HEK293 (cell line): ENCODE results near the gene FAM236D.
"Not testable (repeated sequence)": the region's sequence is repeated elsewhere in the genome, so short reads cannot be mapped to it uniquely, and the experiment has no call there.

Source experiments
- CTCF ChIA-PET: fragments of 350-600 bp; formaldehyde crosslinking; extraction: SDS; loops from one replicate; lab custom pipeline; 2021; ENCODE audit warnings: antibody characterized with exemption; lab: Yijun Ruan, JAX
- POLR2A ChIA-PET: fragments of 300-600 bp; formaldehyde crosslinking; extraction: SDS; loops from one replicate; lab custom pipeline; 2020; ENCODE audit warnings: antibody characterized with exemption, inconsistent platforms; lab: Yijun Ruan, JAX
- H3K27ac ChIP-seq: fragments of 200-500 bp; sonication (Bioruptor generic); 2 replicates; pipeline ENCODE4 v1.5.1; 2014; ENCODE audit warnings: low read depth, low read length, control low read depth, inconsistent platforms; ENCODE audit errors: extremely low read depth
- H3K36me3 ChIP-seq, 2 experiments: fragments of 200-500 bp in 1 of 2; sonication (Bioruptor generic) in 1 of 2; 1 replicate in 1 of 2; 2 replicates in 1 of 2; pipeline ENCODE4 v1.5.1; 2014 to 2017; ENCODE audit warnings: inconsistent platforms in 2 of 2, low read length in 2 of 2; ENCODE audit not compliant: control insufficient read depth in 2 of 2, insufficient read depth in 1 of 2
- H3K4me1 ChIP-seq: fragments of 200-500 bp; sonication (Bioruptor generic); 2 replicates; pipeline ENCODE4 v1.5.1; 2014; ENCODE audit warnings: mild to moderate bottlenecking, low read length, inconsistent platforms; ENCODE audit not compliant: control insufficient read depth, insufficient read depth
- H3K4me3 ChIP-seq: 2 replicates; pipeline ENCODE4 v1.5.1; 2011; ENCODE audit warnings: low read depth, mild to moderate bottlenecking, control low read depth, low read length, moderate library complexity
- H3K9me3 ChIP-seq: fragments of 200-500 bp; sonication (Bioruptor generic); 2 replicates; pipeline ENCODE4 v1.5.1; 2014; ENCODE audit warnings: low read depth, low read length, inconsistent platforms; ENCODE audit not compliant: control insufficient read depth, insufficient read depth

Gene FAM236D

DNA sequence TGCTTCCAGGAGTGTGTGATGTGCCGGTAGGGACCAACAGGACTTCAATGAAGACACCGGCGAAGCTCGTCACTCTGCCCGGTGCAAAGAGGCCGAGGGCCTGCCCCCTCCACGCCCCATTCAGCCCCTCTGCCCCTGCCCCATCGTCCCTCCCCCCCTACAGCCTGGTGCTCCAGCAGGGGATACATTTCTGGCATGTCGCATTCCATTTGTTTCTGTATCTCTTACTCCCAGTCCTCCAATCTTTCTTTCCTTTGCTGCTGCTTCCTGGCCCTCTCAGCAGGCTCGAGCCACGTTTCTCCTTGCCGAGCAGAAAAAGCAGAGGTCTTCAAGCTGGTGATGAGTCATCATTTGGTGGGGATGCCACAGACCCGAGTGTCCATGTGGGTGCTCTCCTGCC lies at the start of gene FAM236D:
FAM236D (minus strand) TSS at position 101 of the 400 bp plus-strand sequence; CDS start at position 1, 100 bp downstream.
- POLR2A ChIA-PET, H3K4me1 ChIP-seq, CTCF ChIA-PET, H3K36me3 ChIP-seq, H3K9me3 ChIP-seq, H3K4me3 ChIP-seq, H3K27ac ChIP-seq: not testable (repeated sequence)

DNA sequence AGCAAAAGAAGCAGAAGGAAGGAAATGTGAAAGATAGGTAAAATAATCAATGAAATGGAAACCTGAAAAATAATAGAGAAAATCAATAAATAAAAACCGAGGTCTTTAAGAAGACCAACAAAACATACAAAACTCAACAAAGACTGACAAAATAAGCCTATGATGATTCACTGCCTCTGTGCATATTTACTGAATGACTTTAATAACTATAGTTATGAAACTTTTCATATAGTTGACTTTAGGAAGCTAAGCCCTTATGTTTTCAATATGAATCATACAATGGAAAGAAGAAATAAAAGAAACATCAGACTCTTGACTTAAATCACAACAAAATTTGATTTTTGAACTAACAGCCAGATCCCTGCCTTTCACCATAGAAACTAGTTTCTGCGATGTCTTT lies 29.5 kb upstream of the FAM236D start:
- H3K9me3 ChIP-seq, CTCF ChIA-PET, POLR2A ChIA-PET, H3K36me3 ChIP-seq, H3K4me1 ChIP-seq, H3K27ac ChIP-seq, H3K4me3 ChIP-seq: not testable (repeated sequence)

DNA sequence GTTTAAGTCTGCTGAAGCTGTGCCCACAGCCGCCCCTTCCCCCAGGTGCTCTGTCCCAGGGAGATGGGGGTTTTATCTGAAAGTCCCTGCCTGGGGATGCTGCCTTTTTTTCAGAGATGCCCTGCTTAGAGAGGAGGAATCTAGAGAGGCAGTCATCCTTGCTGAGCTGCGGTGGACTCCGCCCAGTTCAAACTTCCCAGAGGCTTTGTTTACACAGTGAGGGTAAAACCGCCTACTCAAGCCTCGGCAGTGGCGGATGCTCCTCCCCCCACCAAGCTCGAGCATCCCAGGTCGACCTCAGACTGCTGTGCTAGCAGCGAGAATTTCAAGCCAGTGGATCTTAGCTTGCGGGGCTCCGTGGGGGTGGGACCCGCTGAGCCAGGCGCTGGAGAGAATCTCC lies 22.7 kb upstream of the FAM236D start:
- H3K9me3 ChIP-seq, H3K27ac ChIP-seq, H3K36me3 ChIP-seq, H3K4me3 ChIP-seq, CTCF ChIA-PET, POLR2A ChIA-PET, H3K4me1 ChIP-seq: not testable (repeated sequence)

DNA sequence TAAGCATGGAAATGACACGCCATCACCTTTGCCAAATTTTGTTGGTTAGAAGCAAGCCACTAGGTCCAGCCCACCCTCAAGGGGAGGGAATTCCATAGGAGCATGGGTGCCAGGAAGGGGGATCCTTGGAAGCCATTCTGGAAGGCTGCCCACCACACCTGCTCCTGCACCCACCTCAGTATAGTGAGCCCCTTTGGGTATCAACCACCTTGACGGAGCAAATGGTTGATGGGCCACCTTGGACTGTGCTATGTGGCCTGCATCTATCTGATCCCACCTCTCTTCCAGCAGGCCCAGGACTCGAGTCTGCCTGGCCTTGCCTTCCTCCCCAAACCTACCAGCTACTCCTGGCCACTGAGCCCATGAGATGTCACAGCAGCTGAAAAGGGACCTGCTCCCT lies 17.6 kb downstream of the FAM236D start:
- CTCF ChIA-PET, POLR2A ChIA-PET, H3K27ac ChIP-seq: not testable (repeated sequence)

DNA sequence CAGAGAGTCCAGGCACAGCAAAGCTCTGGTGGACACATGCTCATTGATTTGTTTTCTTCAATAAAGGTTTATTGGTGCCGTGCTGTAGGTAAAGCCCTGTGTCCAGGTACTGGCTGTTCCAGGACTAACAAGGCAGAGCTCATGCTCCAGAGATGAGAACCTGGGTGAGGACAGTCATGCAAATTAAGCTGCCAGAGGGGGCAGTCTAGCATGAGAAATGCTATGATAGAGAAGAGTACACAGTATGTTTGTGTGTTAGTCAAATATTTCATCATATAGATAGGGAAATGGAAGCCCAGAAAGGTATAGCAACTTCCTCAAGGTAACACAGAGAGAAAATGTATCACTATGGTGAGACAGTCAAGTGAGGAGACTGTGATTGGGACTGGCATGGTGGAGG lies 19.9 kb downstream of the FAM236D start:
- H3K4me3 ChIP-seq, CTCF ChIA-PET, H3K9me3 ChIP-seq, H3K36me3 ChIP-seq, POLR2A ChIA-PET, H3K4me1 ChIP-seq, H3K27ac ChIP-seq: not testable (repeated sequence)

More for the DNA sequence above, 17.6 kb downstream of the FAM236D start:
- not testable (repeated sequence) for H3K4me1 ChIP-seq, H3K4me3 ChIP-seq, H3K36me3 ChIP-seq, H3K9me3 ChIP-seq

DNA sequence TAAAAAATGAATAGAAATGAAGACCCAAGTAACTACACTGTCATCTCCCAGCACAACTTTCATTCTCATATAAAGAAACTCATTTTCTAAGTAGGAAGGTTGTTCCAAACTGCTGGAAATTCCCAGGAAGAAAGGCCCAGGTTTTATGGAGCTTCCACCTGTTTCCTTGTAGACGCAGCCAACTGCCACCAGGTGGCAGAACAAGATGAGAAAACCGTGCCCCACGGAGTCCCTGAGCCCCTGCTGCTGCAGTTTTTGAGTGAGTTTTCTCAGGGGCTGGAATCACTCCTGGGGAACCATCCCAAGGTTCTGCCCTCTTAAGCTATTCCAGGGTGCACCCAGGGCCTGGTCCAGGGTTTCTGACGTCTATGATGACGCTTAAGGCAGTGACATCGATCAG lies 24.0 kb downstream of the FAM236D start:
- CTCF ChIA-PET, H3K9me3 ChIP-seq, POLR2A ChIA-PET, H3K4me3 ChIP-seq, H3K4me1 ChIP-seq, H3K36me3 ChIP-seq, H3K27ac ChIP-seq: not testable (repeated sequence)

DNA sequence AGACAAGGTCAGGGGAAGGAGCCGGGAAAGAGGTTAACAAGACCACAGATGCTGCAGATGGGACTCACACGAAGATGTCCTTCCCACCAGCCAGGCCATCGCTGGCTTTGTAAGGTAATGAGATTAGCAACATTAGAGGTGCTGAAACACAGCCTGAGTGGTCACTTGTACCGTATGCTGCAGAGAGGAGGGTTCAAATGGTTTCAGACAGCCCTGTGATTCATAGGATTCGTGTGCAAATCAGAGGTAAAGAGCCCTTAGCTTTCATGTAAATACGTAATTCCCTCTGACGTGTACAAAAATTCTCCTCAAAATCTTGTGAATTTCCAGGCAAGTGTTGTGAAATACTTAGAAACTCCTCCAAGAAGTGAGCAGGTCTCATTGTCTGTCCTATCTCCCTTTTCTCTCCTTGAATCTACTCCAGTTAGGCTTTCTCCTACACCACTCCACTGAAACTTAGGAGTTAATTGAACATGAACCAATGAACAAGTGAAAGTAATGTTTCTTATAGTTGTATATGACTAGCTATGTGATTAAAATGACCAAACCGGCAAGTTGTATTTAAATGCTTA lies 24.6 kb downstream of the FAM236D start:
- H3K4me3 ChIP-seq, H3K27ac ChIP-seq, H3K9me3 ChIP-seq, CTCF ChIA-PET, POLR2A ChIA-PET, H3K4me1 ChIP-seq, H3K36me3 ChIP-seq: not testable (repeated sequence)

DNA sequence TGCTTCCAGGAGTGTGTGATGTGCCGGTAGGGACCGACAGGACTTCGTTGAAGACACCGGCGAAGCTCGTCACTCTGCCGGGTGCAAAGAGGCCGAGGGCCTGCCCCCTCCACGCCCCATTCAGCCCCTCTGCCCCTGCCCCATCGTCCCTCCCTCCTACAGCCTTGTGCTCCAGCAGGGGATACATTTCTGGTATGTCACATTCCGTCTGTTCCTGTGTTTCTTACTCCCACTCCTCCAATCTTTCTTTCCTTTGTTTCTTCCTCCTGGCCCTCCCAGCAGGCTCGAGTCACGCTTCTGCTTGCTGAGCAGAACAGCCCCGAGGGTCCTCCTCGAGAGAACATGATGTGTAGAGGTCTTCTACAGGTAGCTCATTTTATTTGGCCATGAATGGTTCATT lies 25.4 kb downstream of the FAM236D start, which contains the start of gene FAM236B:
FAM236B (minus strand) TSS at position 101 of the 400 bp plus-strand sequence; CDS start at position 1, 100 bp downstream.
- H3K9me3 ChIP-seq, H3K27ac ChIP-seq, CTCF ChIA-PET, H3K4me3 ChIP-seq, POLR2A ChIA-PET, H3K36me3 ChIP-seq, H3K4me1 ChIP-seq: not testable (repeated sequence)

DNA sequence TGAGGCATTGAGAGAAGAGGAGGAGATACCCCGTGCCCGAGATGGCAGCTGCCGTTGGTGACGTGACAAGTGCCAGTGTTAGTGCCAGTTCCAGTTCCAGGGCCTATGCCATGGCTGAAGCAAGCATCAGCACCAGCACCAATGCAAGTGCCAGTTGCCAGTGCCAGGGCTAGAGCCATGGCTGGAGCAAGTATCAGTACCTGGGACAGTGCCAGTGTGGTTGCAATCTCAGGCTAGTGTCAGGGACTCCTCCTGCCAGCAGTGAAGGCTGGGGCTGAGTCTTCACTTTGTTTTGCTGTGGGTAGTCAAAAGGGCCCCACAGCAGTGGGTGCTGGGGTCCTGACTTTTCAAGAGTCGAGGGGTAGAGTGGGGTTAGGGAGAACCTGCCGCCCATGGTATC lies 29.9 kb downstream of the FAM236D start:
- H3K36me3 ChIP-seq, H3K4me1 ChIP-seq, H3K4me3 ChIP-seq, H3K9me3 ChIP-seq, POLR2A ChIA-PET, H3K27ac ChIP-seq, CTCF ChIA-PET: not testable (repeated sequence)

DNA sequence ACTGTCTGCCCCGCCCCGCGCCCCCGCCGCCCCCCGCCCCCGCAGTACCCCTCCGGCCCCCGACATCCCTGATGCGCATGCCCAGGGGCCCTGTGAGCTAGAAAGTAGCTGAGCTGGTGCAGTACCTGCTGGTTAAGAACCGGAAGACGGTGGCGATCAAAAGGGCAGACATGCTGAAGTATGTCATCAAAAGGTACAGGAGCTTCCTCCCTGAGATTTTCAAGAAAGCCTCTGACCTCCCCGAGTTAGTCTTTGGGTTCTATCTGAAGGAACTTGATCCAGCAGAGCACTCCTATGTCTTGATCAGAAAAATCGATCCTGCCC lies 30.6 kb downstream of the FAM236D start:
- H3K36me3 ChIP-seq, H3K4me1 ChIP-seq, H3K27ac ChIP-seq, H3K9me3 ChIP-seq, H3K4me3 ChIP-seq, CTCF ChIA-PET, POLR2A ChIA-PET: not testable (repeated sequence)

DNA sequence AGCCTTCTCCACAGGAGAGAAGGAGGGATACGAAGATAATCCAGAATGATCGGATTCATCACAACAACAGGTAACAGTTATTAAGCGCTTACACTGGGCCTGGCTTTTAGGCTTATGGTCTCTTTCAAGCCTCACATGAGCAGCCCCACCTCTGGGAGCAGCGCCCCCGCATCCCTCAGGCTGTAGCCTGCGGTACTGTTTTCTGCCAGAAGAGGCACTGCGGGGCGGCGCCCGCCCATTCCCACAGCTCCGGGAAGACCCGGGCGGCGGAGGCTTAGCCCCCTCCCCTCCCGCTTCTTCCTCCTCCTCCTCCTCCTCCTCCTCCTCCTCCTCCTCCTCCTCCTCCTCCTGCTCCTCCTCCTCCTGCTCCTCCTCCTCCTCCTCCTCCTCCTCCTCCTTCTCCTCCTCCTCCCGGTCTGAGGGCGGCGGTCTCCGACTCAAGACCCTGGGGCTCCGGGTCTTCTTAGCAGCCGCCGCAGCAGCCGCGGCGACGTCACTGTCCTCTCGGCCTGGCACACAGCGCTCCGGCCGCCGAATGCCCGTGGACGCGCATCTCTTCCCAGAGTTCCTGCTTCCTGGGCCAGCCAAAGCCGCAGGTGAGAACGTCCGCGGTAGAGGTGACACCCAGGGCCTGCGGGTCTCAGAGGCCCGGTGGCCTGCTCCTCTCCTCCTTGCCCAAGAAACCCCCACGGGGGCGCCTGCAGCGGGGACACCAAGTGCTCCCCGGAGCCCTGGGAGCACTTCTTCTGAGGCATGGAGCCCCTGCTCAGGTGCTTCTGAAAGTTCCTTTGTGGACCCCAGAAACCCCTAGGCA lies 31.1 kb downstream of the FAM236D start, which contains the start of gene DMRTC1B:
DMRTC1B (plus strand) TSS at position 238 of the 814 bp plus-strand sequence. CDS start 68,246 bp downstream, outside the sequence.
- CTCF ChIA-PET, POLR2A ChIA-PET: not testable (repeated sequence)

More for the DNA sequence above, 31.1 kb downstream of the FAM236D start, which contains the start of gene DMRTC1B:
- not testable (repeated sequence) for H3K4me3 ChIP-seq, H3K36me3 ChIP-seq, H3K27ac ChIP-seq, H3K9me3 ChIP-seq, H3K4me1 ChIP-seq
